GM18907 (cell line): ENCODE data around the gene ABHD12.

Source experiments
- ATAC-seq: cut with Tn5 transposase; IDR thresholded peaks from one replicate; pipeline ENCODE4 v1.9.1; 2021; ENCODE audit warnings: mild to moderate bottlenecking, moderate library complexity; ENCODE audit not compliant: unreplicated experiment

Gene ABHD12

GRCh38 chr20:25259358-25259757 is 131.3 kb downstream of the ABHD12 start:
- ATAC-seq: no peak

GRCh38 chr20:25258828-25259227 is 131.8 kb downstream of the ABHD12 start:
- no peak for ATAC-seq

DNA sequence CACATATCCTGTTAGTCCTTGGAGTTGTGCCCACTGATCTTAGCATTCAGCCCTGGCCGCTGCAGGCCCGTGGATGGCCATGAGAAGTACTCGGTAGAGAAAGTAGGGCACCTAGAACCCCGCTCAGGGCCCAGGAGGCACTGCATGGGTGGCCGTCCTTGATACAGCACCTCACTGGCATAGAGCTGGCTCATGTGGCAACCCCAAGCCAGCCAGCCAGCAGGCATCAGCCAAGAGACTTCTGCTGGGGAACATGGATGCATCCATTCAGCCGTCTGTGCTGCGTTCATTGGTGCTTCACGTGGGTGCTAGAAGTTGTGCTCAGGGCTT is 132.2 kb downstream of the ABHD12 start:
- no peak for ATAC-seq

DNA sequence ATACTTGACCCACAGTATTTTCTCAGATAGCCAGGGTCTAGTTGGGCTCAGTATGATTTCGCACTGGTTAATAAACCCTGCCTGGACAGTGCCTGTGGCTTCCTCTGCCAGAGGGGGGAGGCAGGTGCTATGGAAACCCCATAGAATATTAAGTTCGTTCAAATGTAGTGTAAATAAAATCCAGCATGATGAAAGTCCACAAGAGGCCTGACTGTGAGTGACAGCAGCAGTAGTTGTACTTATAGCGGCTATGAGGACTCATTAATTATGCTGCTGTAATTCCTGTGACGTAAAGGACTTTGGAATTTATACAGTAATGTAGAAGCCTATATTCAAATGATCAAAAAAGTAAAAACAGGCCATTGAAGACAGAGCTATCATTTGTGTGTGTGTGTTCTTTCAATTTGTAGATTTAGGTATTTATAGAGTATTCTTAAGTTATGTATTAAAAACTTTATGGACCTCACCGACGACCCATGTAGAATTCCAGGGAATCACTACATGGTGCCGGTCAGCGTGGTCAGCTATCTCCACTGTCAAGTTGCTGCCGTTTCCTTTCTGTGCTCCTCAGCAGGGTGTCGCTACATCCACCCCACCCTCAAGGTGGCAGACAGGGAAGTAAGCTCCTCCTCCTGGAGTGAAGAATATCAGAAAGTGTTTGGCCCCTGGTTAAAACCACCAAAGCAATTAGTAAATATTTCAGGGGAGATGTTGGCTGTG is 132.7 kb downstream of the ABHD12 start:
- ATAC-seq: no peak

DNA sequence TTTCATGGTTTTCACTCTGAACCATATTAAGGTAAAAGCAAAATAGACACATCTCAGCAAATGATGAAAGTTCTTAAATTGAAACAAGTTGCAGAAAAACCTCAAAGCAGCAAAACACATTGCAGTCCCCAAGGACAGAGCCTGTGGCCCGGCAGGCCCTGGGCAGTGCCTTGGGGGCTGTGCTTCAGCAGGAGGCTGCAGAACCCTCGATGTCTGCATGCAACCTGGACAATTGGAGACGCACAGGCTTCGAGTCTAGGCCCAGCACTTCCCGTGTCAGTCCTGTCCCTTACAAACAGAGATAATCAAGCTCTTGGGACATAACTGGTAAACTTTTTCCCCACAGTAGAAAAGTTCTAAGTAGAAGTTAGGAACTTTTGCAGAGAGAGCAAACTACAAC is 133.5 kb downstream of the ABHD12 start:
- ATAC-seq: no peak

- no peak for ATAC-seq
Measured at GRCh38 chr20:25256226-25256859, 134.3 kb downstream of the ABHD12 start.

GRCh38 chr20:25254986-25255680 is 135.5 kb downstream of the ABHD12 start:
- ATAC-seq: no peak

DNA sequence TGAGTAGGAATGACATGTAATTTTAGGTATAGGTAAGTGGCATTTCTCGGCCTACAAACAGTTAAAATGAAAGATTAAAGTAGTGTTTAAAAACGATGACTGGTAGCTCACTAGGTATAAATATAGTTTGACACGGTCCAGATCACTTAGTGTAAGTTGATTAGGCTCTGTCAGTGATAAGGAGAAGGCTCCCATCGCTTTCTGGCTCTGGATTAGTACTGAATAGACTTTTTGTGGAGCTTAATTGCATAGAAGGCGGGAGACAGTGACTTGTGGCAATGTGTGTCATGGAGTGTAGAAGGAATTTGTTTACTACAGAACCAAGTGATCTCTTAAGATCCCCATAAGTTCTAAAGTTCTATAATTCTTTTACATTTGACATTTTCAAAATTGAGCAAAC is 136.1 kb downstream of the ABHD12 start:
- ATAC-seq: no peak

DNA sequence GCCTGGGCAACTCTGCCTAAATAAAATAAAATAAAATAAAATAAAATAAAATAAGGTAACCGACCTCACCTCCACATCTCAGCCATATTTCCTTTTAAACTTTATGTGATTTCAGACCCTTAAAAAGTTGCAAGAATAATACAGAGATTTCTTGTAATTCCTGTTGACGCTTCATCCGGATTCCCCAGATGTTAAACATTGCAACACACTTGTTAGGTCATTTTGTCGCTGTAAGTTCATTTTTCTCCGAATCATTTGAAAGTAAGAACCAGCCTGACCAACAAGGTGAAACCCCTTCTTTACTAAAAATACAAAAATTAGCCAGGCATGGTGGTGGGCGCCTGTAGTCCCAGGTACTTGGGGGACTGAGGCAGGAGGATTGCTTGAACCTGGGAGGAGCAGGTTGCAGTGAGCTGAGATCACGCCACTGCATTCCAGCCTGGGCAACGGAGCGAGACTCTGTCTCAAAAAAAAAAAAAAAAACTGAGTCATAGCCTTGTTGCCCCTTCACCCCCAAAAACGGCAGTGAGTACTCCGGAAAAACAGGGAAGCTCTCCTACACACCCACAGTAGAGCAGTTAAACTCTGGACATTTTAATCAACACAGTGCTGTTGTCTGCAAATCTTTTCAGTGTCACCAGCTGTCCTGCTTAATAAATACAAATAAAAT is 136.9 kb downstream of the ABHD12 start:
- ATAC-seq: no peak

DNA sequence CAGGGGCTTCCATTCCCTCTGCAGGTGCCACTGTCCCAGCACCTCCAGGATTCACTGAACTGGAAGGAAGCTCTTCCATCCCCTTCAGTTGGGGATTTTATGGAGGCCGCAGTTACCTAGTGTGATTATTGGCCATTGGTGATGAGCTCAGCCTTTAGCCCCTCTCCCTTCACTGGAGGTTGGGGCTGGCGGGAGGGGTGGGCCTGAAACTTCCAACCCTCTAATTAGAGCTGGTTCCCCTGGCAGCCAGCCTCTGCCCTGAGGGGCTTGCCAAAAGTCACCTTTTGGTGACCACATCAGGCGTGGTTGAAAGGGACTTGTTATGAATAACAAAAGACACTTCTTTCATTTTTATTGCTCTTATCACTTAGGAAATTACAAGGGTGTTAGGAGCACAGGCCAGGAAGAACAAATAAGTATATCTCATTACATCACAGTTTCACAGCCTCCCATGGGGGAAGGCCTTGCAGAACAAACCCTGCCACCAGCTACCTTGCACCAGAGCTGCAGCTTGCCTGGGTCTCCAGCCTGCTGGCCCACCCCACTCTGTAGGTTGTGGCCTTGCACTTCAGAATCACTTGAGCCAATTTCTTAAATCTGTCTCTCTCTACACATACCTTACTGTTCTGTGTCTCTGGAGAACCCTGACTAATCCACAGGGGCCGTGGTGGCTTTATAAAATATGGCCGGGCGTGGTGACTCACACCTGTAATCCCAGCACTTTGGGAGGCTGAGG is 137.8 kb downstream of the ABHD12 start:
- no peak for ATAC-seq

DNA sequence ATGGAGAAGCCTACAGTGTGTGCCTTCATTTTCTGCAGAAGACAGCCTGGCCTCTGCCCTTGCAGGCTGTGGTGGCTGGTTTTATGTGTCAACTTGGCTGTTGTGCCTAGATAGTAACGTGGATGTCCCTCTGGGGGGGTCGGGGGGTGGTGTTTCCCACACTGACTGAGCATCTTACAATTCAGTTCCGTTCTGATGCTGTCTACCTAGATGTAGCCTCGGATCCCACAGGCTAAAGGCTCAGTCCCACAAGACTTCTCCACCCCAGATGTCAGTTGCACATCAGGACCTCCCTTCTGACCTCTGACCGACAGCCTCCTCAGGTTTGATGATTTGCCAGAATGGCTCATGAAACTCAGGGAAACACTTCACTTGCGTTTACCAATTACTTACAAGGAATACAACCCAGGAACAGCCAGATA is 138.4 kb downstream of the ABHD12 start:
- no peak for ATAC-seq

GRCh38 chr20:25251558-25251957 is 139.1 kb downstream of the ABHD12 start:
- no peak for ATAC-seq

GRCh38 chr20:25251019-25251418 is 139.6 kb downstream of the ABHD12 start:
- ATAC-seq: no peak

DNA sequence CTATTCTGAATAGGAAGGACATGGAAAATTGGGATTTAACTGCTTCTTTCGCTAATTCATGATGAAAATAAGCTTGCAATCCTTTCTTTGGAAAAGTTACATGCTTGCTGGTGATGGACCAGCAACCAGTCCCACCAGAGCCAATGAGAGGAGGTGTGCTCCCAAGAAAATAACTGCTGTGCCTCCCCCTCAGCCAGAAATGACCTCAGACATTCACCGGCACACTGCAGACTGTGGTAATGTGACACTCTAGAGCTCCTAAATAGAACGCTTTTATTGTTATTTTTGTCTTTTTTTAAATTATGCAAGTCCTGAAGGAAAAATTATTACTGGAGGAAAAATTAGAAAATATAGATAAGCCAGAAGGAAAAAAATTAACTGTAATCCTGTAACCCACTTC is 140.1 kb downstream of the ABHD12 start:
- ATAC-seq: no peak
